NCI-H2227 (cell line): Measurements from ENCODE around the gene BUD23.
A peak's percentile ranks its signal among the peaks of the same experiment; 100 is the strongest.
"Not testable (repeated sequence)": the region's sequence is repeated elsewhere in the genome, so short reads cannot be mapped to it uniquely, and the experiment has no call there.

ENCODE experiments used
- DNase-seq: peaks from one replicate; lab custom pipeline; 2025; ENCODE audit not compliant: unreplicated experiment; lab: John Stamatoyannopoulos, UW

BUD23 gene

DNA sequence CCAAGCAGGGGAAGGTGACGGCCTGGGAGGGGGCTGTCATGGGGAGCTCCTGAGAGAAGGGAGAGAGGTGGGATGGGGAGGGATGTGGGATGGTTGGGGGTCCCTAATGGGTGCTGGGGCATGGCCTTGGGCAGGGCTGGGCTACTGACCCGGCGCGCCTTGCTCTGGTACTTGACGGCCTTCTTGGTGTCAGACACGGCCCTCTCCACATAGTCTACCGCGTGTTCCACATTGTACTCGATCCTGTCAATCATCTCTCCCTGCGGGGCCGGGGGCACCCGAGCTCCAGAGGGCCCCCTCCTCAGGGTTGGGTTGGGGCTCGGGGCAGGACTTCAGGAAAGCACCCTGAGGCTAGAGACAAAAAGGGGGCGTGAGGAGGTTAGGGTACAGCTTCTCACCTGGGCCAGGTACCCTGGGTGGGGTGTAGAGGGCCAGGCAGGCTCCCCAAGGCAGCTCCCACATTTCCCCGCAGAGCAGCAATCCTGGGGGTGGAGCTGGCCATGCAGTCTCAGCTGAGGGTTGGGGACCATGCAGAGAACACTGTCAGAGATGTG is 17.3 kb downstream of the BUD23 start:
- DNase-seq: no peak

DNA sequence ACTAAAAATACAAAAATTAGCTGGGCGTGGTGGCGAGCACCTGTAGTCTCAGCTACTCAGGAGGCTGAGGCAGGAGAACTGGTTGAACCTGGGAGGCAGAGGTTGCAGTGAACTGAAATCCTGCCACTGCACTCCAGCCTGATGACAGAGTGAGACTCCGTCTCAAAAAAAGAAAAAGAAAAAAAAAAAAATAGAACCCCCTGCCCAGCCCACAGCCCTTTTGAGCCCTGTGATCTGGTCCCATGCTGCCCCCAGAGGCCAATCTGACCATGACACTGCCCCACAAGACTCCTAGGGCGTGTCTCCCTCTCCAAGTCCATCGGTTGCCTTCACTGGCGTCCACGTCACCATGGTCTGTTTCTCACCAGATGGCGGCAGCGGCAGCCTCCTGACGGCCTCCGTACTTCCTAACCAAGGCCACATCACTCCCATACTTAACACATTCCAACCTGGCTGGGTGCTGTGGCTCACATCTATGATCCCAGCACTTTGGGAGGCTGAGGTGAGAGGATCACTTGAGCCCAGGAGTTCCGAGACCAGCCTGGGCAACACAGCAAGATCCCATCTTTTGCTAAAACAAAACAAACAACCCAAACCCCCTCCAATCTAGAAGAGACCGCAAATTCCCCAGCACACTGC is 18.1 kb downstream of the BUD23 start:
- peak; percentile 36 for DNase-seq

DNA sequence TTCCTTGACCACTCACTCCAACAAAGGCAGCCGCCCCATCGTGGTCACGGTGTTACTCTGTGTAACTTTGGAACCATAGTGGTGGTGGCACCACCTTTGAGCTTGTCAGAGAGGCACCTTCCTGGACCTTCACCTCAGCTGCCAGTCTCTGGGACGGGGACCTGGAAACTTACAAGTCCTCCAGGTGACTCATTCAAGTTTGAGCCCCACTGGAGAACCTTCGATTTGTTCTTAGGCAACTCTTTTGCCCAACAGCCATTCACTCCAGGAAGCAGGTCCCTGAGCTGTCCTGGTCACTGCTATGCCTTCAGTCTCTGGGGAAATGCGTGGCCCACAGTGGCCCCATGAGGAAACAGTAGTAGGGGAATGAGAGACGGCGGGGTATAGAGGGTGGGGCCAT is 18.8 kb downstream of the BUD23 start:
- no peak for DNase-seq

DNA sequence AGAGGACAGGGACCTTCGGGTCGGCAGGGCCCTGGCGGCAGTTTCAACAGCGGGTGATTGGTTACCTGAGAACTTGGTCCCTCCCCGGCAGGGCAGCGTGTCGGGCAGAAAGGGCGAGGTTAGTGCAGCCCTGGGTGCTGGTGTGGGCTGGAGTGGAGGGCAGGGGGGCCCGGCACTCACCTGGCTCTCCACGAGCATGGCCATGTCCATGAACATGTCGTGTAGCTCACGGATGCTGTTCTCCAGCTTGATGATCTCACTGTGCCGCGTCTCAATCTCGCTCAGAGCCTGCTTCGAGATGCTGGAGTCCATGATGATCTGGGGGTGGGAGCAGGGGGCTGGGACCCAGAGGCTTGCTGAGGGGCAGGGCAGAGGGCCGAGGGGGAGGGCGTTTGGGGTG is 19.3 kb downstream of the BUD23 start:
- no peak for DNase-seq

DNA sequence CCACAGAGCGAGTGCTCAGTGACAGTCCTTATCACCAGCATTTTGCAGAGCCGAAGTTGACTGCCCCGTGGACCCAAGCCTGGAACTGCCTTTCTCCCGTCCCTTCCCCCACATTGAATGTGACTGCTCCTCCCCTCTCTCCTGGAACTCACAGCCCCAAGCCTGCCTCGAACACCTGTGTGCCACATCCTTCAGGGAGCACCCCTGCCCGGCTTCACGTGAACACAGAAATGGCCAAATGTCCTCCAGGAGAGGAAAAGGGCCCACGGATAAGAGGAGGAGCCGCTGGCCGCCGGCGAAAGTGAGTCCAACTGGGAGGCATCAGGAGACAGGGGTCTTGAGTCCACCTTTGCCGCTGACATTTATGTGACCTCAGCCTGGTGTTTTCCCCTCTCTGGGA is 19.8 kb downstream of the BUD23 start:
- no peak for DNase-seq

DNA sequence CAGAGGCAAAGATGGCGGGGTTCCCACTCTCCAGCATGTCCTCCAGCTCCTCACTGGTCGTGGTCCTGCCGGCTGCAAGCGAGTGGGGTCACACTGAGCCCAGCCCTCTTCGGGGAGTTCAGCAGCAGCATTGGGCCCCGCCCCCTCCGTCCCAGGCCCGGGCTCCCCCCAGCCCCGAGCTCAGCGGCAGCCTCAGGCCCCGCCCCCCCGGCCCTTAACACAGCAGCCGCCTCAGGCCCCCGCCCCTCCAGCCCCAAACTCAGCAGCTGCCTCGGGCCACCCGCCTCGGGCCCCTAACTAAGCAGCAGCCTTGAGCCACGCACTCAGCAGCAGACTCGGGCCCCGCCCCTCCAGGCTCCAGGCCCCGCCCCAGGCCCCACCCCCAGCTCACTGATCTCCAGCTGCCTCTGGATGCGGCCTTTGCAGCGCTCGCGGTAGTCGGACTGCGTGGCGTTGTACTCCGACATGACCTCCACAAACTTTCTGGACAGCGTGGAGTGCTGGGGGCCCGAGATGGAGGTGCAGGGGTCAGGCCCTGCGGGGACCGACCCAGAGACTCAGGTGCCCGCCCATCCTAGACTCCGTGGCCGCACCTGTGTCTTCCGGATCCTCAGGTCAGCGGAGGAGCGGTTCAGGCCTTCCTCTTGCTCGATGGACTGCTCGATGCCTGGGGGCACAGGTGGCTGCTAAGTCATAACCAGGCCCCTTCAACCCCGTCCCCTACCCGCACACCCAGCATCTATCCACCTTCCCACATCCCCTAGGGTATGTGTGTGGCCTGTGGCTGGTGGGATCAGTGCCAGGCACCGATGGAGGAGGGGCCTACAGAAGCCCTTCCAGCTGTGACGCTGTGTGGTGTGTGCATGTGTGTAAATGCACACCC is 20.6 kb downstream of the BUD23 start:
- no peak for DNase-seq

DNA sequence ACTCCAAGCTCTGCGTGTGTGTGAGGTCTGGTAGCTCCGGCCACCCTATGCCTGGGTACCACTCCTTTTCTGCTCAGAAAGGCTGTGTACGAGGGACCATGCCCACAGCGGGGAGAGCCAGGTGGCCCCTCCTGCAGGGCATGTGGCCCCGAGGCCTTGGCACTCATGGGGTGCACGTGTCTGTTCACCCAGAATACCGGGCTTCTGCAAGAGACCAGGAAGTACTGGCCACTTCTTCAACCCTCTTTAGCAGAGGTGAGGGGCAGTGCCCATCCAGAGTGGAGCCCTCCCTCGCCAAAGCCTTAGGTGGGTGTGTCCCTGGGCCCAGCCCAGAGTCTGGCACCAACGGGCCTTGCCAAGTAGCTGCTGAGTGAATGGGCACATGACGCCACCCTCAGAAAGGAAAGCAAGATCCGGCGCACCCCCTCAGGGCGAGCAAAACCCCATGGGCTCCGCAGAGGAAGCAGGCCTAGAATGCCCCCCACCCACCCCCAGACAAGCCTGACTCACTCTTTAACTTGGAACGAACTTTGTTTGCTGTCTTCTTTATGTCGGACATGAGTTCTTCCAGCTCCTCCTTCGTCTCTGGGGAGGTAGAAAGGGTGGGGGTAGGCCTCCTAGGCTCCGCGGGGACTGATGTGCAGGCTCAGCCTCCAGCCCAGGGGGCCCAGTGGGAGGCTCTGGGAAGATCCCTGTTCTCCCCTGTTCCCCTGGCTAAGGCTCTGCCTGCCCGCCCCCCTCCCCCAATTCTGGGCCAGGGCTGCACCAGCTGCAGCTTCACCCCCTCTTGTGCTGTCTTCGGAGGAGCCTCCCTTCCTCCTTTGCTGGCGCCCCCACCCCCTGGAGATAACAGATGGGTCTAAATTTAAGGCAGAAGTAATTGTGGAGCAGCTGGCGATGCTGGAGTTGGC is 21.5 kb downstream of the BUD23 start:
- peak; percentile 48 for DNase-seq

DNA sequence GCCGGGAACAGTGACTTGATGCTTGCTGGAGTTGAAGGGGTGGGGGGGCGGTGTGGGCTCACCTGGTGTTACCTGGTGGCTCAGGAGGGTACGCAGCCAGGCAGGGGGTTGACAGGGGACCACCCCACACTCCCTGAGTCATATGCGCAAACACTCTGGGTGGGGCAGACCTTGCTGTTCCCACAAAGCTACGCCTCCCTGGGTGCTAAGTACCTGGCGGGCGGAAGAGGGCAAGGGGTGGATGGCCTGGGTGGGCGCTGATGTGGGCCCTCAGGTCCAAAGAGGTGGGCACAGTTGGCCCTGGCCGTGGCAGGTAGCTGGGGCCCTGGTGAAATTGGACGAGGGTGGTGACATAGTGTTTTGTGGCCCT is 22.1 kb downstream of the BUD23 start:
- no peak for DNase-seq

DNA sequence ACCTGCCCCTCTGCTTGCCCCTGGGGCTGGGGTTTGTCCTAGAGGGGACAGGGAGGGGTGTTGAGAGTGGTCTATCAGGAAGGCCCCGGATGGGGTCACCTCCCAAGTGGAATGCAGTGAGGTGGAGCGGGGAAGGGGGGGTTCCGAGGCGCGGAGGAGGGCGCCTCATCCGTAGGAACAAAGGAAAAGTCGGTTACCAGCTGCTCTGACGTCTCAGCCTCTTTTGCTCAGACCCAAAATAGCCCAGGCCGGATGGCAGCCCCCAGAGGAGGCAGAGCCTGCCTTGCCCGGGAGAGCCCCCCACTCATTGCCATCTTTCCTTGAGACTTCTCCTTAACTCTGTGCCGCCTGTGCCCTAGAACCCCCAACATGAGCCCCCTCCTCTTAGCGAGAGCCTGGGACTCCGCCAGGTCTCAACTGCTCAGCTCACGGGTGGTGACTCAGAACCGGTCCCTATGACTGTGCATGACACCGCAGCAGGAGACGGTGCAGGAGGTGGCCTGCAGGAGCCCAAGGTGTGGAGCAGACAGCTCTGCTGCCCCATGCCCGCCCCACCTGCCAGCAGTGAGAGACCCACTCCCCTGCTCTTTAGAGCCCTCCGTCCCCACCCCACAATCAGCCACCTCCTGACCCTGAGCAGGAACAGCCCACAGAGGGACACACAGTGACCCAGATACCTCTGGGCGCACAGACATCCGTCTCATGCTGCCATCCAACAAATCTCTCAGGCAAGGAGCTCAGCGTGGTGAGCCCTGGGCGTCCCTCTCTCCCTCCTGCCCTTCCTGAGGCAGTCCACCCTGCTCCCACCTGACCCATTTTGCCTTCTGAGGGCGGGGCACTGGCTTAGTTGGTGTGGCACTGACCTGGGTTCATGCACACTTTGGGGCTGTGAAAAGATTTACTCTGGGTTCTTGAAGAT is 23.0 kb downstream of the BUD23 start:
- no peak for DNase-seq

DNA sequence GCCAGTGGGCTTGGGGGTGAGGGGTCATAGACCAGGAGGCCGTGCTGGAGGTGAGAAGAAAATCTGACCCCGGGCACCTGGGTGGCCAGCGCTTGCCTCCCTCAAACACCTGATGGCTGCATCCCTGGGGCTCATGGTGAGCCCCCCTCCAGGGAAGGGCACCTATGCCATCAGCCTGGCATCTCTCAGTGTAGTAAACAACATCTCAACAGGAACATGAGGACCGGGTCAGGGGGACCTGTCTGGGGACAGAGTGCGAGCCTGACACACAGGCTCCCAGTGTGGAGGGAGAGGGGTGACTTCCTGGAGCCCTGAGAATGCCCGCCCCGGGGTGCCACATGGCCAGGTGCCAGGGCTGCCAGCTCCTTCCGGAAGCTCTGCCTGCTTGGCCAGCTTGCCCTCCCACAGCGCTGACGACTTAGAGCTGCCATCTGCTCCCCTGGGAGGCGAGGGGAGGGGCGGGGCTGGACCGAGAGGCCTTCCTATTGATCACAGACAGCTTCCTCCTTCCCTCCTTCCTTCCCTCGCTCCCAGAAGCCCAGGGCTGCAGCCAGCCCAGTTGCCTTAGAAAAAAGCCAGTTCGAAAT is 23.7 kb downstream of the BUD23 start:
- no peak for DNase-seq

DNA sequence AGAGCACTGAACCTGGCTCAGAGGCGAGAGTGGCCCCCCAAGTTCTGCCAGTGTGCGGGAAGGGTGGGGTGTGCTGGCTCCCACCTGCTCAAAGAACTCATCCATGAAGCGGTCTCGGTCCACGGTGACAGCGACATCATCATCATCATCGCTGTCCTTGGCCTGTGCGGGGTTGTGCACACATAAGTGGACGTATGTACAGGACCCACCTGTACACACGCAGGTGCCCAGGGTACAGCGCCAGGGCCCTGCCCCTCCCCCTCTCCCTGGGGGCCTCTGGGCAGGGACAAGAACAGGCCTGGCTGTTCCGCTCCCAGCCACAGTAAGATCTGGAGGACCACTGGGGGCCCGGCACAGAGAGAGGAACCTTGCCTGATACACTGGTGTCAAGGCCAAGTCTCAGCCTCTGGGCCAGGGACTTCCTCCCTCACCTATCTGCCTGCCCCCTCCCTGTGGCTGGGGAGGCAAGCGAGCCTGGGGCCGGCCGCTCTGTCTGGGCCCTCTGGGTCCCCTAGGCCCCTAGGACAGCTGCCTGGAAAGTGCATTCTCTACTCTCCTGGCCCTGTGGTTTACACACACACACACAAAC is 25.7 kb downstream of the BUD23 start:
- no peak for DNase-seq

DNA sequence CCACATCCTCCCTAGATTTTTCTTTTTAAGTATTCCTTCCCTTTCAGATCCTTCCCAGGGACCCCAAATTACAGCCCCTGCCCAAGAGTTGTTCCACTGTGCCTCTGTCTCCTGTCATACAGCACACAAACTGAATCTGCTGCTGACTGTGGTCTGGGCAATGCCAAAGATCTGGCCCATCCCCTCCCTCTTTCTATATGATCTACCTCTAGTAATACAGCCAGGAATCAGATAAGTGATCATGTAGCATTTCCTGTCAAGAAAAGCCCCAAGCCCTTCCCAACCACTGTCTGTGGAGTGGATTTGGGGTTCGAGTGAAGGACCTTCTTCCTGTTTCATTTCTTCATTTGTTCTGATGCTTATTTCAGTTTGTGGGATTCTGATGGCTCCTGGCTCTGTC is 29.4 kb downstream of the BUD23 start:
- DNase-seq: no peak

DNA sequence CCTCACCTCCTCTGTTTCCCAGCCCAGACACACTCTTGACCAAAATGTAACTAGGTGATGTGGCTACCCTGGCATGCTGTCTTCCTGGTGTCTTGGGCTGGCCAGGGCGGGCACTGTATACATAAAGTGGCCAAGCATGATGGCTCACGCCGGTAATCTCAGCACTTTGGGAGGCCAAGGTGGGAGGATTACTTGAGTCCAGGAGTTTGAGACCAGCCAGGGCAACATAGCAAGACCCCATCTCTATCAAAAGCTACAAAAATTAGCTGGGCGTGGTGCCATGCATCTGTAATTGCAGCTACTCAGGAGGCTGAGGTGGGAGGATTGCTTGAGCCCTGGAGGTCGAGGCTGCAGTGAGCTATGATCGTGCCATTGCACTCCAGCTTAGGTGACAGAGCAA is 29.9 kb downstream of the BUD23 start:
- DNase-seq: not testable (repeated sequence)

DNA sequence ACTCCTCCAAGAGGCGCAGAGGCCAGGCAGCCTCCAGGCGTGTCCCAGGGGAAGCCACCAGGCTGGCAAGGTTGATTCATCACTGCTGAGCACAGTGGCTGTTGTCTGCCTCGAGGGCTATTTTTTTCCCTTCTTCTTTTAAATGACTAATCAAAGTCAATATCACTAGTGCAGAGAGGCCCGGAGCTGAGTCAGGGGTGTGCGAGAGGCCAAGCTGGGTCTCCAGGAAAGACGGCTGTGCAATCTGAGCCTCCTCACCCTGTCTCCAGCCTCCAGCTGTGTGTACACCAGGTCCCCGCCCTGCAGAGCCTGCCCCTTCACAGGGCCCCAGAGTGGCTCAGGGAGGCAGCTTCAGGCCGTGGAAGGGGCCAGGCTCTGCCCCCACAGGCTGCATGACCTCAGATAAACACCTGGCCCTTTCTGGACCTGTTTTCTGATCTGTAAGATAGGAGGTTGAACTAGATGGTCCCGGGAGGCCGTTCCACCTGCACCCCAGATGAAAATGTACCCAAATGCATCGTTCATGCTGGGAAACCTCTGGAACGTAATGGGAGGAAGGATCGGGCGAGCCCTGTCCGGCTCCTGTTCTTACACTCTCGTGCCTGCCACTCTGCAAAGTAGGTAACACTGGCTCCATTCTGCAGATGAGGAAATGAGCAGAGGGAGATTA is 32.4 kb downstream of the BUD23 start:
- DNase-seq: no peak

DNA sequence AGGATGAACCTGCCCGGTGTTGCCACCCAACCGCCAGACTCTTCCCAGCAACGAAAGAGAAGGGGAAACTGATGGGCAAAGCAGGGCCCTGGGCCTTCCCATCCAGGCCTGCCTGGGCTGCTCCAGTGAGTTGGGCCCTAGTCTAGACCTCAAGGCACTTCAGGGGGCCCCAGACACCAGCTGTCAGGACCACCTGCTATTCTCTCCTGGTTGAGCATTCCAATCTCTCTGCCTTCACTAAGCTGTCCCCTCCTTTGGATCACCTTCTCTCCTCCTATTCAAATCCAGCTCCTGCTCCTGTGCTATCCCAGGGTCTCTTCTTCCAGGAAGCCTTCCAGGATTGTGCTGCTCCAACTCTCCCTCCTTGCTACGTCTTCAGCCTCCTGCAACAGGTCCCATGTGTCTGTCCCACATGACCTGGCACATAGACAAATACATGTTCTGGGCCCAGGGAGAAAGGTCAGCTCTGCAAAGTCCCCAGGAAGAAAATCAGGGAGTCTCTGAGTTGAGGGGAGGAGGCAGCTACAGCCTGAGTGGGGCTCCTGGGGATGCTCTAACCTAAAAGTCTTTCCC is 33.0 kb downstream of the BUD23 start:
- no peak for DNase-seq

DNA sequence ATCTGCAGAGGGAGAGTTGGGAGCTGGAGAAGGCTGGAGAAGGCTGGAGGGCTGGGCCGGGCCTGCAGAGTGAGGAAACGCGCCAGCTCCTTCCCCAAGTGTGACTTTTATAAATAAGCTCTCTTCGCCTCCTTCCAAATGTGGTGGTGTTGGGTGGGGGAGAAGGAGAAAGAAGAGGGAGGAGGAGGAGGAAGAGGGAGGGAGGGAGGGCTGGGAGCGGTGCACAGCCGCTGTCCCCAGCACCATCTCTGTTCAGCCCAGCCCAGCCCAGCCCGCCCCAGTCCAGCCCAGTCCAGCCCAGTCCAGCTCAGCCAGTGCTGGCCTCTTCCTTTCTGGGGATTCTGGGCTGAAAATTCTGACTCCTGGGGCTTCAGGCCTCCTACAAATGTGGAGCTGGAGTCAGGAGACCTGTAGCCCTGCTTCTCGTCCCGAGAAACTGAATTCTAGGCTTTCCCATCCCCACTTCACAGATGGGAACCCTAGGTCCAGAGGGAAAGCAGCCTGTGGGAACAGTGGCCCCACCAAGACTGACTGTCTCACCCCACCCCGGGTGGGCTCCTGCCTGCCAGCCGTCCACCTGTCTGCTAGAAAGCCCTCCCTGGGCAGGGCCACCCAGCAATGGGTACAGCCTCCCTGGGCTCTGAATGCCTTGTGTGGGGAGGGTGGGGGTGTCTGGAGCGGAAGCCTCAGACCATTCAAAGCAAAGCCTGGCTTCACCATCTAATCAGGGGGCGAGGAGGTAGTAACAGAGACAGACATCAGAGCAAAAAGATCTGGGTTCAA is 33.8 kb downstream of the BUD23 start:
- no peak for DNase-seq

DNA sequence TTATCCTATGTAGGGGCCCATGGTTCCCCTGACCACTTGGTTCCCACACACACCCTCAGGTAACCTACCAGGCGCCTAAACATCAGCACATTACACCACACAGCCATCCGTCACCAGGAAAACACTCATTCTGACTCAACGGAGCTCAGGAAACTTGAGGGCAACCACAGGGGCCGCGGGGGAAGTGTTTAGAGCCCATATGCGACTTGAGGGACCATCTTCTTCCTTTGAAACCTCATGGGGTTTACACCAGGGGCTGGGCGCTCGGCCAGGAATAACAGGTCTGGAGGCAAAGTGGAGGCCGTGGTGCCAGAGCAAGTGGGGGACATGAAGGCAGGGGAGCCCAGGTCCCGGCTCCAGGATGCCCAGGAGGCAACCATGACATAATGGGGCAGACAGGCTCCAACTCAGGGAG is 34.6 kb downstream of the BUD23 start:
- DNase-seq: no peak

DNA sequence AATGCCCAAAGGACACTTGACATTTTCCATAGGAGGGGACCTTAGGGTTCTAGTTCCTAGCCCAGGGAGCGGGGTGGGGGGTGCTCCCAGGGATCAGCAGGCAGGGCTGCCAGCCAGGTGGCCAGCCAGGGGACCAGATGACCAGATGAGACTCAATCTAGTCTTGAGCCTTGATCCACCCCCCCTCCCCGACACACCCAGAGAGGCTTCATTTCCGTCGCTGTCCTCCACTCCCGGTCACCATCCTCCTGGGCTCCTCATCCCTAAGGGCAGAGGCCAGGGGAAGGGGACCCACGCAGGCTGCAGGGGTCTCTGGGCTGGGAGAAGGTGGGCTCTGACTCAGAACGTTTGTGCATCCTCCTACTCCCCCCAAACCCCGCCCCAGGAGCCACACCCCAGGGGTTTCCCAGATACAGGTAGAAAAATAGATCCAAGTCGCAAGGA is 35.1 kb downstream of the BUD23 start:
- DNase-seq: no peak
